SK-N-SH (cell line): ENCODE measurements around the gene FCHSD2. TPM values are rescaled to one million over a fixed set of nuclear protein-coding genes. Genes with fewer than 3 reads are reported as not detected.

Experiments used
- CTCF ChIA-PET: fragments of 300-600, 350-600 bp; formaldehyde crosslinking; extraction: SDS; loops from one replicate; lab custom pipeline; 2021; lab: Yijun Ruan, JAX
- POLR2A ChIA-PET: fragments of 350-600 bp; sonication (Branson Sonifier 250); formaldehyde crosslinking; extraction: SDS; loops from one replicate; lab custom pipeline; 2020; ENCODE audit warnings: antibody characterized with exemption, inconsistent platforms; lab: Yijun Ruan, JAX
- DNase-seq: peaks from one replicate; pipeline ENCODE4 v3.0.0; 2012
- H2AFZ ChIP-seq: fragments of 200-600 bp; sonication (generic); 2 replicates; pipeline ENCODE4 v1.8.1; 2016; ENCODE audit warnings: antibody characterized with exemption, mild to moderate bottlenecking, low read depth
- H3F3A ChIP-seq: fragments of 200-600 bp; sonication (generic); replicated peaks from 2 replicates; pipeline ENCODE3; 2016; ENCODE audit warnings: antibody characterized with exemption, mild to moderate bottlenecking; ENCODE audit not compliant: insufficient read depth
- H3K27ac ChIP-seq, 2 experiments: fragments of 200-500 bp in 1 of 2; fragments of 200-600 bp in 1 of 2; sonication (Bioruptor generic) in 1 of 2; sonication (generic), shearing (Covaris generic) in 1 of 2; 2 replicates each; pipeline versions ENCODE4 v1.5.1 to v1.6.1; 2014 to 2016; ENCODE audit warnings: low read depth in 2 of 2, inconsistent platforms in 1 of 2, low read length in 1 of 2, mild to moderate bottlenecking in 1 of 2, mixed read lengths in 1 of 2
- H3K27me3 ChIP-seq: fragments of 200-600 bp; sonication (generic), shearing (Covaris generic); 2 replicates; pipeline ENCODE4 v1.6.1; 2016; ENCODE audit warnings: mixed run types; ENCODE audit not compliant: insufficient read depth
- H3K36me3 ChIP-seq, 2 experiments: fragments of 200-500 bp in 1 of 2; fragments of 200-600 bp in 1 of 2; sonication (Bioruptor generic) in 1 of 2; sonication (generic) in 1 of 2; replicated peaks in 1 of 2; 2 replicates each; pipeline versions ENCODE3 to v1.5.1; 2014 to 2016; ENCODE audit warnings: low read length in 1 of 2, mild to moderate bottlenecking in 1 of 2; ENCODE audit not compliant: insufficient read depth in 2 of 2, control insufficient read depth in 1 of 2
- H3K4me1 ChIP-seq, 2 experiments: fragments of 200-500 bp in 1 of 2; fragments of 200-600 bp in 1 of 2; sonication (Bioruptor generic) in 1 of 2; sonication (generic), shearing (Covaris generic) in 1 of 2; 2 replicates each; pipeline versions ENCODE4 v1.5.1 to v1.6.1; 2014 to 2016; ENCODE audit warnings: low read depth in 1 of 2, low read length in 1 of 2, mixed run types in 1 of 2; ENCODE audit not compliant: insufficient read depth in 2 of 2, control insufficient read depth in 1 of 2
- H3K4me2 ChIP-seq: fragments of 200-600 bp; sonication (generic), shearing (Covaris generic); 2 replicates; pipeline ENCODE4 v1.6.1; 2017; ENCODE audit warnings: mixed run types
- H3K4me3 ChIP-seq, 2 experiments: fragments of 200-500 bp in 1 of 2; fragments of 200-600 bp in 1 of 2; sonication (Bioruptor generic) in 1 of 2; sonication (generic), shearing (Covaris generic) in 1 of 2; 2 replicates each; pipeline versions ENCODE4 v1.5.1 to v1.8.1; 2014 to 2016; ENCODE audit warnings: low read depth in 2 of 2, inconsistent platforms in 1 of 2, low read length in 1 of 2, mild to moderate bottlenecking in 1 of 2, mixed read lengths in 1 of 2, moderate library complexity in 1 of 2
- H3K79me2 ChIP-seq: fragments of 200-600 bp; sonication (generic); 2 replicates; pipeline ENCODE4 v1.8.1; 2017; ENCODE audit warnings: mild to moderate bottlenecking; ENCODE audit not compliant: insufficient read depth
- H3K9ac ChIP-seq: fragments of 200-600 bp; sonication (generic); 2 replicates; pipeline ENCODE4 v1.6.1; 2017; ENCODE audit warnings: mixed run types
- H3K9me2 ChIP-seq: fragments of 200-600 bp; sonication (generic); 2 replicates; pipeline ENCODE4 v1.6.1; 2017; ENCODE audit warnings: mixed run types
- H3K9me3 ChIP-seq: fragments of 200-600 bp; sonication (generic); 2 replicates; pipeline ENCODE4 v1.6.1; 2017; ENCODE audit warnings: mixed run types, mild to moderate bottlenecking, moderate library complexity
- H4K20me1 ChIP-seq: fragments of 200-600 bp; sonication (generic); 2 replicates; pipeline ENCODE4 v1.6.1; 2017; ENCODE audit warnings: mild to moderate bottlenecking, mixed run types; ENCODE audit not compliant: insufficient read depth
- CTCF ChIP-seq: fragments of 200-600 bp; sonication (generic); IDR thresholded peaks from 2 replicates; pipeline ENCODE4 v1.6.1; 2017; ENCODE audit warnings: antibody characterized with exemption, mild to moderate bottlenecking, moderate library complexity
- EP300 ChIP-seq, 2 experiments: IDR thresholded peaks; 2 replicates each; pipeline versions ENCODE4 v1.4.0 to v1.6.1; 2012; ENCODE audit warnings: borderline replicate concordance in 1 of 2, low read depth in 1 of 2, low read length in 1 of 2
- EZH2phosphoT487 ChIP-seq: fragments of 200-600 bp; sonication (generic); IDR thresholded peaks from 2 replicates; pipeline ENCODE4 v1.6.1; 2017; ENCODE audit warnings: low read depth, mixed run types, mild to moderate bottlenecking, antibody characterized with exemption, moderate library complexity, borderline replicate concordance
- FOSL2 ChIP-seq: IDR thresholded peaks from 2 replicates; pipeline ENCODE4 v1.4.0; 2012; ENCODE audit warnings: low read depth, mild to moderate bottlenecking, moderate library complexity, borderline replicate concordance
- FOXJ3 ChIP-seq: sonication (generic); formaldehyde crosslinking; IDR thresholded peaks from 2 replicates; pipeline ENCODE4 v1.5.1; 2020; ENCODE audit warnings: mild to moderate bottlenecking, missing genetic modification reagents
- FOXM1 ChIP-seq: IDR thresholded peaks from 2 replicates; pipeline ENCODE4 v1.4.0; 2012; ENCODE audit warnings: low read depth, mild to moderate bottlenecking
- GABPA ChIP-seq: IDR thresholded peaks from 2 replicates; pipeline ENCODE4 v1.4.0; 2012; ENCODE audit warnings: low read depth, mild to moderate bottlenecking
- MEF2A ChIP-seq: IDR thresholded peaks from 2 replicates; pipeline ENCODE4 v1.4.0; 2012; ENCODE audit warnings: low read depth, borderline replicate concordance
- NFIC ChIP-seq: IDR thresholded peaks from 2 replicates; pipeline ENCODE4 v1.4.0; 2012; ENCODE audit warnings: borderline replicate concordance
- NRF1 ChIP-seq: IDR thresholded peaks from 2 replicates; pipeline ENCODE4 v1.6.1; 2012; ENCODE audit warnings: low read depth, mild to moderate bottlenecking, low read length
- RCOR1 ChIP-seq: fragments of 150-350 bp; IDR thresholded peaks from 2 replicates; pipeline ENCODE4 v1.6.1; 2017; ENCODE audit warnings: antibody characterized with exemption, low read length
- REST ChIP-seq: IDR thresholded peaks from 2 replicates; pipeline ENCODE4 v1.6.1; 2012; ENCODE audit warnings: mild to moderate bottlenecking, low read depth, low read length, moderate library complexity
- RFX5 ChIP-seq: IDR thresholded peaks from 2 replicates; pipeline ENCODE4 v1.6.1; 2012; ENCODE audit warnings: mild to moderate bottlenecking, improper control_type of control experiment, low read length
- SIN3A ChIP-seq: IDR thresholded peaks from 2 replicates; pipeline ENCODE4 v1.6.1; 2012; ENCODE audit warnings: low read depth, mild to moderate bottlenecking, low read length, moderate library complexity, borderline replicate concordance
- TEAD4 ChIP-seq: IDR thresholded peaks from 2 replicates; pipeline ENCODE4 v1.4.0; 2012; ENCODE audit warnings: mild to moderate bottlenecking, borderline replicate concordance; ENCODE audit not compliant: insufficient read depth
- YY1 ChIP-seq: IDR thresholded peaks from 2 replicates; pipeline ENCODE4 v1.4.0; 2012; ENCODE audit warnings: low read depth, mild to moderate bottlenecking
- WGBS: methylation state at CpG from one replicate; pipeline ENCODE4 v1.1.6; 2017; ENCODE audit warnings: low lambda C conversion rate; 5-methylcytosine and 5-hydroxymethylcytosine counted together
- polyA plus RNA-seq, 3 experiments: library from polyadenylated mRNA; depleted of rRNA; stranded (reverse); fragments of >200 nt; gene quantifications; 2 replicates each; pipeline ENCODE4 v1.2.3, GENCODE V29; 2012
- TF ChIP-seq, protein P1 (sequence below): IDR thresholded peaks from 2 replicates; pipeline ENCODE4 v1.4.0; 2012; ENCODE audit warnings: low read depth, borderline replicate concordance
- TF ChIP-seq, protein P2 (sequence below): IDR thresholded peaks from 2 replicates; pipeline ENCODE4 v1.4.0; 2012; ENCODE audit warnings: low read depth, borderline replicate concordance
- TF ChIP-seq, protein P3 (sequence below): fragments of 150-350 bp; IDR thresholded peaks from 2 replicates; pipeline ENCODE4 v1.6.1; 2016; ENCODE audit warnings: mild to moderate bottlenecking, low read depth, low read length

The FCHSD2 gene
- polyA plus RNA-seq, 1 of the 3 experiments (the other 2 are of a cell fraction), result 10.4 TPM

DNA sequence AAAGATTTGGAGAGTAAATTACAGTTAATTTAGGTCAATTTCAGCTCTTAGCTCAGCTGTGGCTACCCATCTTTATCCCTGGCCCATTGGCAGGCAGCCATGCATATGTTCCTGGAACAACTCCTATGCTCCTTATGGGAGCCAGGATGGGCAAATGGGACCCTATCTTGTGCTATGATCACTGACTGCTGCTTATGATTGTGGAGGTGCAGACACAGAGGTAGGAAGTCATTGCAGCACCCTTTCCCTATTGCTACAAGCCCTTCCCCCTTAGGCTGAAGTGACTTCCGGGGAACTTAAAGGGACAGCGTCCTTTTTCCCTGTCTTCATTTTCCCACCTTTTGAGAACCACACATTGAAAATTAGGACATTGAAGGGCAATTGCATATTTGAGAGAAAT lies 112.7 kb downstream of the FCHSD2 start (continued):
- TF ChIP-seq REST (no peak), MEF2A (no peak), EP300 (IDR thresholded peaks at IDR 0.05; ENCODE audit: borderline replicate concordance in 1 of 2, low read depth in 1 of 2, low read length in 1 of 2) (peak in 1 of 2 experiments; percentile 90; a peak in 2 of 4 replicates), FOSL2 (no peak), NFIC (no peak), EZH2phosphoT487 (no peak), RFX5 (no peak), GABPA (no peak), FOXM1 (no peak)
- TF ChIP-seq, protein P1, sequence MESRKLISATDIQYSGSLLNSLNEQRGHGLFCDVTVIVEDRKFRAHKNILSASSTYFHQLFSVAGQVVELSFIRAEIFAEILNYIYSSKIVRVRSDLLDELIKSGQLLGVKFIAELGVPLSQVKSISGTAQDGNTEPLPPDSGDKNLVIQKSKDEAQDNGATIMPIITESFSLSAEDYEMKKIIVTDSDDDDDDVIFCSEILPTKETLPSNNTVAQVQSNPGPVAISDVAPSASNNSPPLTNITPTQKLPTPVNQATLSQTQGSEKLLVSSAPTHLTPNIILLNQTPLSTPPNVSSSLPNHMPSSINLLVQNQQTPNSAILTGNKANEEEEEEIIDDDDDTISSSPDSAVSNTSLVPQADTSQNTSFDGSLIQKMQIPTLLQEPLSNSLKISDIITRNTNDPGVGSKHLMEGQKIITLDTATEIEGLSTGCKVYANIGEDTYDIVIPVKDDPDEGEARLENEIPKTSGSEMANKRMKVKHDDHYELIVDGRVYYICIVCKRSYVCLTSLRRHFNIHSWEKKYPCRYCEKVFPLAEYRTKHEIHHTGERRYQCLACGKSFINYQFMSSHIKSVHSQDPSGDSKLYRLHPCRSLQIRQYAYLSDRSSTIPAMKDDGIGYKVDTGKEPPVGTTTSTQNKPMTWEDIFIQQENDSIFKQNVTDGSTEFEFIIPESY, result no peak
- TF ChIP-seq, protein P2, sequence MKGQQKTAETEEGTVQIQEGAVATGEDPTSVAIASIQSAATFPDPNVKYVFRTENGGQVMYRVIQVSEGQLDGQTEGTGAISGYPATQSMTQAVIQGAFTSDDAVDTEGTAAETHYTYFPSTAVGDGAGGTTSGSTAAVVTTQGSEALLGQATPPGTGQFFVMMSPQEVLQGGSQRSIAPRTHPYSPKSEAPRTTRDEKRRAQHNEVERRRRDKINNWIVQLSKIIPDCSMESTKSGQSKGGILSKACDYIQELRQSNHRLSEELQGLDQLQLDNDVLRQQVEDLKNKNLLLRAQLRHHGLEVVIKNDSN, result no peak
- TF ChIP-seq, protein P3, sequence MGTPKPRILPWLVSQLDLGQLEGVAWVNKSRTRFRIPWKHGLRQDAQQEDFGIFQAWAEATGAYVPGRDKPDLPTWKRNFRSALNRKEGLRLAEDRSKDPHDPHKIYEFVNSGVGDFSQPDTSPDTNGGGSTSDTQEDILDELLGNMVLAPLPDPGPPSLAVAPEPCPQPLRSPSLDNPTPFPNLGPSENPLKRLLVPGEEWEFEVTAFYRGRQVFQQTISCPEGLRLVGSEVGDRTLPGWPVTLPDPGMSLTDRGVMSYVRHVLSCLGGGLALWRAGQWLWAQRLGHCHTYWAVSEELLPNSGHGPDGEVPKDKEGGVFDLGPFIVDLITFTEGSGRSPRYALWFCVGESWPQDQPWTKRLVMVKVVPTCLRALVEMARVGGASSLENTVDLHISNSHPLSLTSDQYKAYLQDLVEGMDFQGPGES, result no peak

- H3K4me1 ChIP-seq, result peaks cover 0 to 13% of the 10 kb centered on the region in 2 experiments; a peak in 2 of 4 replicates
- peak overlapping the region in 1 of 2 experiments; percentile 96; a peak in 2 of 4 replicates for H3K27ac ChIP-seq
- no peak overlapping the region for H3K4me3 ChIP-seq
- H2AFZ ChIP-seq, result no peak overlapping the region
- no peak overlapping the region for H3K9ac ChIP-seq
- POLR2A ChIA-PET, result no interaction called here
- peaks cover 17% of the 10 kb centered on the region; the same call in 1 of the 2 replicates for H3K79me2 ChIP-seq
- H4K20me1 ChIP-seq, result no peaks in the 10 kb centered on the region
- WGBS, result 82% methylated on average over 4 of the region's 4 CpGs
- no peaks in the 10 kb centered on the region for H3F3A ChIP-seq
- CTCF ChIA-PET, result interaction anchor here (0.9 to 1.3 kb wide), 2 partner anchors 114 to 284 kb away, joined by 3 to 6 read pairs; partner anchors contain the start of gene FCHSD2
- peaks cover 12% of the 10 kb centered on the region for H3K9me3 ChIP-seq
- H3K9me2 ChIP-seq, result no peaks in the 10 kb centered on the region
- H3K36me3 ChIP-seq, result peaks cover 0 to 8% of the 10 kb centered on the region in 2 experiments
- no peak overlapping the region for H3K4me2 ChIP-seq
- no peaks in the 10 kb centered on the region for H3K27me3 ChIP-seq
- DNase-seq, result no peak
- TF ChIP-seq, protein P2, result no peak
- TF ChIP-seq FOXJ3 (CRISPR knock-in tag) (no peak), NRF1 (no peak), CTCF (no peak), RFX5 (no peak), EP300 (IDR thresholded peaks at IDR 0.05; ENCODE audit: borderline replicate concordance in 1 of 2, low read depth in 1 of 2, low read length in 1 of 2) (no peak), MEF2A (no peak), SIN3A (no peak), FOXM1 (no peak), YY1 (no peak), RCOR1 (no peak), FOSL2 (no peak), TEAD4 (no peak)
Measured at GRCh38 chr11:73028611-73029010, 113.5 kb downstream of the FCHSD2 start.
